Measurements from ENCODE around the gene DMD.

- TF ChIP-seq CTCF (IDR thresholded peaks at IDR 0.05), result no peak
- no peak for TF ChIP-seq POLR2A (IDR thresholded peaks at IDR 0.05)
Observed at GRCh38 chrX:31854716-31855115, 1356.6 kb downstream of the DMD start.
